ENCODE data around the gene RIN1. TPM values are rescaled to one million over a fixed set of nuclear protein-coding genes. Genes with fewer than 3 reads are reported as not detected.

The RIN1 gene
- total and polyA plus RNA-seq, 9 of the 15 experiments (the other 6 are each of a cell fraction or from before 2014, with no cell fraction given), result 0.01 to 1.2 (median 0.45) TPM; not detected in 1

DNA sequence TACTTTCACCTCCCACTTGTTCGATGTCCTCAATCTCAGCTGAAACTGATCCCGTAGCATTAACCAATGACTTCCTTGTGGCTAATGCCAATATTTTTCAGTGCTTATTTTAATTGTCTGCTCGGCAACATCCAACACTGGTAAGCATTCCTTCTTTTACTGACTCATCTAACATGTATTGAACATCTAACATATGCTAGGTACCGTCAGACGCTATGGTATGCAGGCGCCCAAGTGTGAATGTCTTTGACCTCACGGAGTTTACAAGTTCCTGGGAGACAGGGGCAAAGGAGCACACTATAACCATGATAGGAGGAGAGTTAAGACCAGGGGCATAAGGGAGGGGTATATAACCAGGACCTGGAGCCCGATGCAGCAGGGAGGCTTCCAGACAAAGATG, 6.9 kb upstream of the RIN1 start:
- no TSS peak for BruUV-seq (replicated peaks)
- no peaks in the 10 kb centered on the region for H3K27me3 ChIP-seq (ENCODE audit: control insufficient read depth in 2 of 2, insufficient read depth in 2 of 2, low read length in 2 of 2)
- 0 out of 2 replicates have a peak overlapping the region, but pooled peaks have one; percentile 5 for H3K4me2 ChIP-seq (ENCODE audit: insufficient read depth, low read length)
- intact Hi-C loops (cut with micrococcal nuclease) (no loop called here), in situ Hi-C loops (cut with MboI) (no loop called here)
- CTCF ChIA-PET (ENCODE audit: low intra/inter-chr PET ratio), result no interaction called here
- H4K20me1 ChIP-seq (replicated peaks; ENCODE audit: control insufficient read depth, insufficient read depth, low read length), result no peaks in the 10 kb centered on the region; the same call in 1 of the 2 replicates
- H3K9me3 ChIP-seq (replicated peaks; ENCODE audit: control insufficient read depth, insufficient read depth, low read depth, low read length), result no peaks in the 10 kb centered on the region
- H2AFZ ChIP-seq (ENCODE audit: low read depth, low read length), result no peak overlapping the region
- ATAC-seq, result no peak
- WGBS (ENCODE audit: insufficient coverage, low coverage, missing lambda C conversion rate), result 90% methylated on average over 8 of the region's 8 CpGs
- peaks cover 17 to 30% of the 10 kb centered on the region in 2 experiments for H3K4me1 ChIP-seq (replicated peaks in 1 of 2; ENCODE audit: control insufficient read depth in 2 of 2, insufficient read depth in 2 of 2, low read length in 2 of 2)
- FAIRE-seq, result no peak
- TF ChIP-seq CHD1 (IDR thresholded peaks at IDR 0.05; ENCODE audit: low read length) (no peak), GABPB2 (CRISPR knock-in tag; conservative IDR thresholded peaks at IDR 0.05) (no peak), WHSC1 (IDR thresholded peaks at IDR 0.05; ENCODE audit: low read length) (no peak), BHLHE40 (IDR thresholded peaks at IDR 0.05; ENCODE audit: low read length) (no peak), TOE1 (IDR thresholded peaks at IDR 0.05; ENCODE audit: borderline replicate concordance) (no peak), TOE1 (CRISPR knock-in tag; IDR thresholded peaks at IDR 0.05; ENCODE audit: borderline replicate concordance, low read depth) (no peak), KDM1A (IDR thresholded peaks at IDR 0.05) (no peak), ZNF57 (CRISPR knock-in tag; IDR thresholded peaks at IDR 0.05) (no peak), ZNF134 (CRISPR knock-in tag; conservative IDR thresholded peaks at IDR 0.05) (no peak), DDX20 (tag; IDR thresholded peaks at IDR 0.05; ENCODE audit: low read depth) (no peak), GTF2F1 (IDR thresholded peaks at IDR 0.05; ENCODE audit: low read depth, low read length) (no peak)
- TF ChIP-seq, protein P1, sequence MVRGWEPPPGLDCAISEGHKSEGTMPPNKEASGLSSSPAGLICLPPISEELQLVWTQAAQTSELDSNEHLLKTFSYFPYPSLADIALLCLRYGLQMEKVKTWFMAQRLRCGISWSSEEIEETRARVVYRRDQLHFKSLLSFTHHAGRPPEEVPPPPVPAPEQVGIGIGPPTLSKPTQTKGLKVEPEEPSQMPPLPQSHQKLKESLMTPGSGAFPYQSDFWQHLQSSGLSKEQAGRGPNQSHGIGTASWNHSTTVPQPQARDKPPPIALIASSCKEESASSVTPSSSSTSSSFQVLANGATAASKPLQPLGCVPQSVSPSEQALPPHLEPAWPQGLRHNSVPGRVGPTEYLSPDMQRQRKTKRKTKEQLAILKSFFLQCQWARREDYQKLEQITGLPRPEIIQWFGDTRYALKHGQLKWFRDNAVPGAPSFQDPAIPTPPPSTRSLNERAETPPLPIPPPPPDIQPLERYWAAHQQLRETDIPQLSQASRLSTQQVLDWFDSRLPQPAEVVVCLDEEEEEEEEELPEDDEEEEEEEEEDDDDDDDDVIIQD (CRISPR knock-in tag; IDR thresholded peaks at IDR 0.05), result no peak
- TF ChIP-seq, protein P2, sequence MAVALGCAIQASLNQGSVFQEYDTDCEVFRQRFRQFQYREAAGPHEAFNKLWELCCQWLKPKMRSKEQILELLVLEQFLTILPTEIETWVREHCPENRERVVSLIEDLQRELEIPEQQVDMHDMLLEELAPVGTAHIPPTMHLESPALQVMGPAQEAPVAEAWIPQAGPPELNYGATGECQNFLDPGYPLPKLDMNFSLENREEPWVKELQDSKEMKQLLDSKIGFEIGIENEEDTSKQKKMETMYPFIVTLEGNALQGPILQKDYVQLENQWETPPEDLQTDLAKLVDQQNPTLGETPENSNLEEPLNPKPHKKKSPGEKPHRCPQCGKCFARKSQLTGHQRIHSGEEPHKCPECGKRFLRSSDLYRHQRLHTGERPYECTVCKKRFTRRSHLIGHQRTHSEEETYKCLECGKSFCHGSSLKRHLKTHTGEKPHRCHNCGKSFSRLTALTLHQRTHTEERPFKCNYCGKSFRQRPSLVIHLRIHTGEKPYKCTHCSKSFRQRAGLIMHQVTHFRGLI (CRISPR knock-in tag; IDR thresholded peaks at IDR 0.05), result no peak
- H3K9ac ChIP-seq (ENCODE audit: insufficient read depth in 1 of 2, low read depth in 2 of 2, low read length in 2 of 2), result no peak overlapping the region
- no peak for DNase-seq (ENCODE audit: extremely low read depth in 1 of 4, low spot score in 3 of 4)
- no peaks in the 10 kb centered on the region for H3K9me1 ChIP-seq (ENCODE audit: control insufficient read depth, insufficient read depth, low read length)
- no peak overlapping the region for H3K27ac ChIP-seq (ENCODE audit: extremely low read depth, low read depth, low read length)
- POLR2A ChIA-PET, result interaction anchor here (0.6 to 1.2 kb wide), 3 partner anchors 25 to 62 kb away, joined by 3 to 4 read pairs (median 3); partner anchors contain the start of gene YIF1A
- peaks cover 23% of the 10 kb centered on the region for H3K79me2 ChIP-seq (ENCODE audit: control insufficient read depth, insufficient read depth, low read length)
- no peak overlapping the region for H3K4me3 ChIP-seq
- H3K36me3 ChIP-seq (ENCODE audit: control insufficient read depth, insufficient read depth, low read length), result peaks cover 49% of the 10 kb centered on the region; the same call in 2 of the 3 replicates

Measured in K562 (cell line).